GM18861 (cell line): ENCODE data around the gene EMX2.
"Not testable (repeated sequence)": the region's sequence is repeated elsewhere in the genome, so short reads cannot be mapped to it uniquely, and the experiment has no call there.

Experiments
- ATAC-seq: cut with Tn5 transposase; IDR thresholded peaks from one replicate; pipeline ENCODE4 v1.9.1; 2021; ENCODE audit not compliant: unreplicated experiment

EMX2 gene

GRCh38 chr10:117542706-117543224 is at the start of gene EMX2:
TSS of gene EMX2 (plus strand) at chr10:117542746. CDS start at chr10:117543268, 522 bp downstream.
- no peak for ATAC-seq

GRCh38 chr10:117496031-117496430 is 46.5 kb upstream of the EMX2 start:
- ATAC-seq = no peak

GRCh38 chr10:117496616-117497028 is 45.9 kb upstream of the EMX2 start:
- peak; percentile 69 for ATAC-seq

DNA sequence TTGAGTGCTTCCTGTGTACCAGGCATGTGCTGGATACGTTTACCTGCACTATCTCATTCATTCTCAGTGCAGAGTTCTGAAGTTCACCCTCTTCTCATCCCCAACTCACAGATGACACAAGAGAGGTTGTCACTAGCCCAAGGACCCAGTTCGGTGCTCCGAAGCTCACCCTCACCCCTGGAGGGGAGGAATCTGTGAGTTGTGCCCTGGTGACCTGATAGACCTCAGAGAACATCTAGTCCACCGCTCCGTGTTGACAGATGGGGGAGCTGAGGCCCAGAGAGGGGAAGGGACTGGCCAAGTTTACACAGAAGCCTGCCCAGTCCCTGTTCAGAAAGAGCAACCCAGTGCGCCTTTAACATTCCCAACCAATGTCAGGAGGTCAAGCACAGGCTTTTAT is 44.8 kb upstream of the EMX2 start:
- no peak for ATAC-seq

DNA sequence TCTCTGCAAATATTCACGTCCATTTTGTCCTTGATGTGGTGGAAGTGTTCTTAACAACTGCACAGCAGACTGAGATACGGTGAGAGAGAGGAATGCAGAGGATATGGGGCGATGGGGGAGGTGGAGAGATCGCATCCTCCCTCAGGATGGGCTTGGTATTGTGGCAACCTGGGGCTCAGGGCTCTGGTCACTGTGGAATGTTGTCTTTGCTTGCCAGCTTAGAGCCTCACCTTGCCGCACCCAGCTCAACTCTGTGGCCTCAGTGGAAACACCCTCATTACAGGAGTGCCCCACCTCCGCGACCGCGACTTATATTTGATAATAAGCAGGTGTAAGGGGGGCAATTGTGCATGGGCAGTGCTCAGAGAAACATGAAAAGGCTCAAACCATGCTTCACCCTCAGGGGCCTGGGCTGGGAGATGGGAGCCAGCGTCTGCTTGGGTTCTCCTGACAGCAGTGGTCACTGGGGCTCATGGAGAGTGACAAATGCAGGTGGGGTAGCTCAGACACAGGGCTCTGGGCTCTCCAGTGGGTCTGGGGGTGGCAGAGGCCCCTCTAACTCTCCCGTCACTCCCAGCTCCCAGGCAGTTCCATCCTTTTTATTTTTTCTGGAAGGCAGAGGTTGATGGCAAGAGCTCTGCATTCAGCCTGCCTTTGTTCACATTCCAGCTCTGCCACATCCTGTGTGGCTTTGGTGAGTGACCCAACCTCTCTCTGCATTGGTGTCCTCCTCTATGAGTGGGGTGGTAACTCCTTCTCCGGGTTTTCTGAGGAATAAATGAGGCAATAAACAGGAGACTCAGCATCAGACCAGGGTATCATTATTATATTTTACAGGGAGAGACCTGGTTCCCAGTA is 43.1 kb upstream of the EMX2 start:
- no peak for ATAC-seq

DNA sequence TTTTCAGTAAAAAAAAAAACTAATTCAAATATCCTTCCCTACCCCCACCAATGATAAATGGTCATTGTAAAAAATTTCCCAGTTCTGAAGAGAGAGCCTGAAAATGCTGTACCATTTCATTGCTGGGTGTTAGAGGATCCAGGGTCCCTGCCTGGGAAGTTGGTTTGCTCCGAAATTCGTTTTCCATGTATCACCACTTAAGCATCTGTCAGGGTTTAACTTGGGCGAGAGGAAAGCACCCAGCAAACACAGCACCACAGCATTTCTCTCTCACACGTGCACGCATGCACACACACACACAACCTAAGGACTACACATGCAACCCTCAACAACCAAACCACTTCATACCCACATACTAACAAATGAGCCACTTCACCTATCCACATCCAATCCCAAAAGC is 42.1 kb upstream of the EMX2 start:
- no peak for ATAC-seq

- no peak for ATAC-seq
Measured at GRCh38 chr10:117501460-117502035, 41.0 kb upstream of the EMX2 start.

DNA sequence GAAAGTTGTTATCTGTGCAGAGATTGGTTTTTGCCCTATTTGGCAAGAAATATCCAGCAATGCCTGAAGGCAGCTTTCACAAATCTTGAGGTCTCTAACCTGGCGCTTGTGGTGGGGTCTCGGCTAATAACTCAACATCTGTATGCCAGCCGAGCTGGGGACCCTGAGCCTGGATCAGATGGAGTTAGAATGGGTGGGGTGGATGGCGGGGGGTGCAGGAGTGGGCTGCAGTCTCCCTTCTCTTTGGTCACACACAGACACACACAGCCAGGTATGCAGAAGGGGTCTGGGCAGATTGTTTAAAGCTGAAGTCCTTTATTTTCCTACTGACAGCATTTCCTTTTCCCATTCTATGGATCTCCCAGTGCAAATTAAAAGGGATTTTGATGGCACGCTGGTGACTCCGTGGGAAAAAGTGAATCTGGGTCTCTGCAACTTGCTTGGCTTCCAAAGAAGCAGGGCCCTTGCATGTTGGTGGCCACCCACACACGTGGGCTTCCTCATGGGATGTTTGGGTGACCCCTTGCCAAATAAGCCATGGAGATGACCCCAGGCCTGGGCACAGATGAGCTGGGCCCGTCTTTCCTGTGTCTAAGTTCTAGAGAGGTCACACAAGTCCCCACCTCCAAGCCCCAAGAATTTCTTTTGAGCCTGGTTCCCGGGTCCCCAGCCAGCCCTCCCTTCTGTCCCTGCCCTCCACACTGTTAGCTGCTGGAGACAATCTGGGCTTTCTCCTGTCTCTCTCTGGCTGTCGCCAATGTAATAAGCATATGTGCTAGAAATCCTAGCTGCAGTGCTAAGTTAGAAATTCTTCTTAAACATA is 39.9 kb upstream of the EMX2 start:
- ATAC-seq = no peak

DNA sequence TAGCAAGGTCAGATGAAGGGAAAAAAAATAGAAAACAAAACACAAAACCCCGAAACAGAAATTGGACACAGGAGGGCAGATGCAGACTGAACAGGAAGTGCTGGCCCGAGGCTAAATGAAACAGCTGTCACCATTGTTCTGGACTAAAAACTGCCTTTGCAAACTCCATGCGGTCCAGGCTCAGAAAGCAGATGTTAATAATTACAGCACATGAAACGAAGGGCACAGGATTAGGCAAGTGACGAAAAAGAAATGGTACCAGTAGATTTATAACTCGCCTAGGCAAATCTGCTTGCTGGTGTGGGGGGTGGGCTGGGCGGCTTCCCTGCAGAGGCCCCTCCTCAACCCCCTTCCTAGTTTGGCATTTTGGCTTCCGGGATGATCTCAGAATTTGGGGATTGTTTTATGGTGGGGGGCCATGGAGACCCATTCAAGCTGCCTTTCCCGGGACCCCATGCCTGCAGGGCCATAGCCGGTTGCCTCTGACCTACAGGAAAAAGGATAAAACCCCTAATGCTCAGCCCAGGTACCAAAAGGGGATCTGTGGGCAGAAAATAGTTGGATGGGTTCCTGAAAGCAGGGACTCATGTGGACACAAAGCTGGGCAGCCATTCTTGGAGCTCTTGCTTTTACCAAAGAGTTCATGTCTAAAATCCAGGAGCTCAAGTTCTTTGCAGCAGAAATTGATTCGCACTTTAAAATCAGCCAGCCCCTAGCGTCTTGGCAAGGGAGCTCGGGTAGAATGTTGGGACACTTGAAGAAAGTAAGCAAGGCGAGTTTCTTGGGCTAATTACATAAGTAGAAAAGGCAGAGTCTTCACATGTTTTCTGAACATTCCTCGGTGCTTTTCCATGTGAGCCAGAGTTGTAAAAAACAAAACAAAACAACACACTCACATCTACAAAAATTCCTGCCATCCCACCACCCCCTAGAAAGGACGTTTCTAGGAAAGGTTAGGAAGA is 39.0 kb upstream of the EMX2 start:
- ATAC-seq = peak; percentile 90

GRCh38 chr10:117504562-117504961 is 38.0 kb upstream of the EMX2 start:
- ATAC-seq = no peak

GRCh38 chr10:117507081-117507480 is 35.5 kb upstream of the EMX2 start:
- ATAC-seq = not testable (repeated sequence)

GRCh38 chr10:117509573-117509972 is 33.0 kb upstream of the EMX2 start:
- no peak for ATAC-seq

DNA sequence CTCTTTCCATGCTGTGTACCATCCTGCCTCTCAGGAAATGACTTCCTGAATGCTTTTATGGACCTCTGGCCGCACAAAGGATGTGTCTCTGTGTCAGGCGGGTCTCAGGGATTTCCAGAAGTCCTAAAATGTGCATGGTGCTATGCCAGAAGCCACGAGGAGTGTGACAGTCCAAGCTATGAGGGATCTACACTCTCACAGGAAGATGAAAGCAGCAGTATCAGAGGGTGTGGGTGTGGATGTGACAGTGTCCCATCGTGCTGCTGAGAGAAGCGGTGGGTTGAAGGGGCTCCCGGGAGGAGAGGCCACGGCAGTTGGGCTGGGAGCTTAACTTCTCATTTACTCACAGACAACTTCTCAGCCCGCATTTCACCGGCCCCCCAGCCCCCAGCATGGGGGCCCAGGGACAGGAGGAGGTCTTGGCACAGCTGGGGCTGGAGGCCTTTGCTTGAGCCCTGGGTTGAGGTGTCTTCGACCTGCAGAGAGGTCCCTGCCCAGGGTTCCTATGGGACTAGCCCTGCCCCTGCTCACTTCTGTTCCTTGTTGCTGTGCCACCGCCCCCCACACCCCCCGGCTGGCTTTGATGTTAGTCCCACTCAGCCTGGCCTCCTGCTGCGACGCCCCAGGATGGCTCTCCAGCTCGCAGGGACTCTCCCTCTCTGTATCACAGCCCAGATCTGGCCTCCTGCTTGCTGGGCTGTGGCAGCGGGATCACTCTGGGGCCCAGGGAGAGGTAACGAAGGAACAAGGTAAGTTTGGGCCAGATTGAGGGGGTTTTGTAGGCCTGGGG is 30.8 kb upstream of the EMX2 start:
- no peak for ATAC-seq

GRCh38 chr10:117514971-117515370 is 27.6 kb upstream of the EMX2 start:
- no peak for ATAC-seq

GRCh38 chr10:117516681-117517080 is 25.9 kb upstream of the EMX2 start:
- no peak for ATAC-seq

- no peak for ATAC-seq
Measured at GRCh38 chr10:117518246-117518645, 24.3 kb upstream of the EMX2 start.

DNA sequence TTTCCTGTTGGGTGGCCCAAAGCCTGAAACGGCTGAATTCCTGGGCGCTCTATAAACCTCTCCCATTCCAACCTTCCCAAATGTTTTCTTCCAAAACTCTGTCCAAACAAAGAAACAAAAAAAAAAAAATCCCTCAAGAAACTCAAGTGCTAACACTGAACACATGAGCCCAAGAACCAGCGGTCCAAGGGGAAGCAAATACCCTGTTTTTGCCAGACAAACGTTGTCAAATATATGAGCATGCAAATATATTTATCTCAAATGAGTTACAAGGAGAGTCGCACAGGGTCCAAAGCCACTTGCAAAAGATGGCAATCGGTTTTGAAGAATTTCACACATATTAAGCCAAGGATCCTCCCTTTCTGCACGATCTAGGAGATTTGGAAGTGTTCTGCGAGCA is 23.3 kb upstream of the EMX2 start:
- ATAC-seq = no peak

DNA sequence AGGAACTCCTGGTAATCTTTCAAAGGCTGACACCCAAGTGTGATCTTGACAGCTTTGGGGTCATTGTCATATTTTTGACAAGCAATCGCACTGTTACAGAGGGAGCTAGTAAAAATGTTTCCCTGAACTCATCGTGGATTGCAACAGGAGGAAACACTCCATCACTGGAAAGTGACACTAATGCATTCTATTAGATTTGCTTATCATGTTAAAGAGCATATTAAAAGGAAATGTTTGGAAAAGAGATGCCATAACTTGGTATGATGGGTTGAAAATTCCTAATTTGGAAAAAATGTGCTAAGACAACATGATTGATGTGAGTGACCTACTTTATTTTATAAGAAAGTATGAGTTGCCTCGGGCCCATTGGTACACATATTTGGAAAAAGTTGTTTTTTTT is 22.7 kb upstream of the EMX2 start:
- no peak for ATAC-seq

DNA sequence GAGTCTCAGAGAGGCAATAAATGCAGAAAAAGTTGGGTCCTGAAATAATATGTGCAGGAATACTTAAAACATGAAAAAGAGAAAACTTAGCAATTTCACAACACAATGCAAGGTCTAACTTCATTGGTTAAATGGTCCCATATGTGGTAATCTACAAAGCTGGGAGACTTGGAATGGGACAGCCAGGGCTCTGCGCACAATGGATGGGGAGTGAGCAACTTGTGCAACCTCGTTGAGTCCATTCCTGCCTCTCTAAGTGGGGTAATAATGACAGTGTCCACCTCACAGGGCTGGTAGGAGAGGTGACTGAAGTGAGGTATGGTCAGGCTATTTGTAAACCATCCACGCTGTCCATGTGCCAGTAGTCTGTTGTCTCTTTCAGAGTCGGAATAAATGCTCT is 11.8 kb upstream of the EMX2 start:
- ATAC-seq = no peak
